GM18907 (cell line): ENCODE data around the gene KMT2B.
"Not testable (repeated sequence)": the region's sequence is repeated elsewhere in the genome, so short reads cannot be mapped to it uniquely, and the experiment has no call there.

Source experiments
- ATAC-seq: cut with Tn5 transposase; IDR thresholded peaks from one replicate; pipeline ENCODE4 v1.9.1; 2021; ENCODE audit warnings: mild to moderate bottlenecking, moderate library complexity; ENCODE audit not compliant: unreplicated experiment

The KMT2B gene

GRCh38 chr19:35710784-35711723, 6.7 kb upstream of the KMT2B start:
- peak; percentile 35 for ATAC-seq

GRCh38 chr19:35712567-35713505, 5.0 kb upstream of the KMT2B start:
- ATAC-seq: no peak

- ATAC-seq: no peak
Measured at GRCh38 chr19:35713506-35713850, 4.3 kb upstream of the KMT2B start.

GRCh38 chr19:35713904-35714495, 3.8 kb upstream of the KMT2B start:
- ATAC-seq: no peak

GRCh38 chr19:35714601-35715354, 3.0 kb upstream of the KMT2B start:
- ATAC-seq: no peak

- no peak for ATAC-seq
Measured at GRCh38 chr19:35715355-35715809, 2.4 kb upstream of the KMT2B start.

- peak; percentile 2 for ATAC-seq
Measured at GRCh38 chr19:35715981-35716800, 1.6 kb upstream of the KMT2B start.

GRCh38 chr19:35716801-35717664, 770 bp upstream of the KMT2B start:
- ATAC-seq: peak; percentile 63

DNA sequence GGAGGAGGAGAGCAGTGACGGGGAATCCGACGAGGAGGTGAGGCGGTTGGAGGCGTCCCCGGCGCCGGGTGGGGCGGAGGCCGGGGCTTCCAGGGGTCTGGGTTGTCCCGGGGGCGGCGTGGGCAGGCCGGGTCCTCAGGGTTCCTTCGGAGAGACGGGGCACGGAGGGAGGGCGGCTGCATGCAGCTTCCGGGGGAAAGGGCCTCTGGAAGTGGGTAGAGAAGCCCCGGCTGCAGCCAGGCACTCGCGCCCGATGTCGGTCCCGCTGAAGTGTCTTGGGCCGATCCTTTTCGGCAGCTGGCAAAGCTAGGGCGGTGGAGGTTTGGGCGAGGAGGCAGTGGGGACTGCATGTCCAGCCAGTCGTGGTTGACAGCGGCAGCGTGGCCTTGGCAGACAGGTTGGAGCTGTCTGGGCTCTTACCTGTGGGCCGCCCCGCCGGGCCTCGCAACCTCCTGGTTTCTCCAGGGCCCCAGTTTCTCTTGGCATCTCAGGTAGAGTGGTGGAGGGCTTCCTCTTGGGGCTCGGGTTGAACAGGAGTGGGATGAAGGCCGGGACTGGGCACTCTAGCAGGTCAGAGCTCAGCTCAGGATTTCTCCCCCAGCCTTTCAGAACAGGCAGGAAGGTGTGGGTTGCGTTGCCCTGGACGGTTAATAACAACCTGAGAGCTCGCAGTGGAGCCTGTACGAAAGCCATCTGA, 690 bp downstream of the KMT2B start:
- peak; percentile 9 for ATAC-seq

DNA sequence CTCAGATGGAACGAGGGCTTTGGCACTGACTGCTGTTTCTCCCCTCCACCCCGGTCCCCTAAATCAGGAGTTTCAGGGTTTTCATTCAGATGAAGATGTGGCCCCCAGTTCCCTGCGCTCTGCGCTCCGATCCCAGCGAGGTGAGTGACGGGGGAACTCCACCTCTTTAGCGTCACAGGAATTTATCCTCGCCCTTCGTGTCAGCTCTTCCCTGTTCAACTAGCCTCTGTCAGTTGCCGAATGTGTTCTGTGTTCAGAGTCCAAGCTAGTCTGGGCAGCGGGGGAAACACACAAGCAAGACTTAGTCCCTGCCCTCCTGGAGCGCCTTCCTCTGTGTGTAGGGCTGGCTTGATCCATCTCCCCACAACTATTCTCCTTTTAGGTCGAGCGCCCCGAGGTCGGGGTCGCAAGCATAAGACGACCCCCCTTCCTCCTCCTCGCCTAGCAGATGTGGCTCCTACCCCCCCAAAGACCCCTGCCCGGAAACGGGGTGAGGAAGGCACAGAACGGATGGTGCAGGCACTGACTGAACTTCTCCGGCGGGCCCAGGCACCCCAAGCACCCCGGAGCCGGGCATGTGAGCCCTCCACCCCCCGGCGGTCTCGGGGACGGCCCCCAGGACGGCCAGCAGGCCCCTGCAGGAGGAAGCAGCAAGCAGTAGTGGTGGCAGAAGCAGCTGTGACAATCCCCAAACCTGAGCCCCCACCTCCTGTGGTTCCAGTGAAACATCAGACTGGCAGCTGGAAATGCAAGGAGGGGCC, 1.8 kb downstream of the KMT2B start:
- ATAC-seq: no peak

DNA sequence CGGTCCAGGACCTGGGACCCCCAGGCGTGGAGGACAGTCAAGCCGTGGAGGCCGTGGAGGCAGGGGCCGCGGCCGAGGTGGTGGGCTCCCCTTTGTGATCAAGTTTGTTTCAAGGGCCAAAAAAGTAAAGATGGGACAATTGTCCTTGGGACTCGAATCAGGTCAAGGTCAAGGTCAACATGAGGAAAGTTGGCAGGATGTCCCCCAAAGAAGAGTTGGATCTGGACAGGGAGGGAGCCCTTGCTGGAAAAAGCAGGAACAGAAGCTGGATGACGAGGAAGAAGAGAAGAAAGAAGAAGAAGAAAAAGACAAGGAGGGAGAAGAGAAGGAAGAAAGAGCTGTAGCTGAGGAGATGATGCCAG, 2.3 kb downstream of the KMT2B start:
- ATAC-seq: no peak

DNA sequence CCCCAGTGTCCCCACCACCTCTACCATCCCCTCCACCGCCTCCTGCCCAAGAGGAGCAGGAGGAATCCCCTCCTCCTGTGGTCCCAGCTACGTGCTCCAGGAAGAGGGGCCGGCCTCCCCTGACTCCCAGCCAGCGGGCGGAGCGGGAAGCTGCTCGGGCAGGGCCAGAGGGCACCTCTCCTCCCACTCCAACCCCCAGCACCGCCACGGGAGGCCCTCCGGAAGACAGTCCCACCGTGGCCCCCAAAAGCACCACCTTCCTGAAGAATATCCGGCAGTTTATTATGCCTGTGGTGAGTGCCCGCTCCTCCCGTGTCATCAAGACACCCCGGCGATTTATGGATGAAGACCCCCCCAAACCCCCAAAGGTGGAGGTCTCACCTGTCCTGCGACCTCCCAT, 2.8 kb downstream of the KMT2B start:
- no peak for ATAC-seq

GRCh38 chr19:35721374-35721773, 3.6 kb downstream of the KMT2B start:
- ATAC-seq: no peak

DNA sequence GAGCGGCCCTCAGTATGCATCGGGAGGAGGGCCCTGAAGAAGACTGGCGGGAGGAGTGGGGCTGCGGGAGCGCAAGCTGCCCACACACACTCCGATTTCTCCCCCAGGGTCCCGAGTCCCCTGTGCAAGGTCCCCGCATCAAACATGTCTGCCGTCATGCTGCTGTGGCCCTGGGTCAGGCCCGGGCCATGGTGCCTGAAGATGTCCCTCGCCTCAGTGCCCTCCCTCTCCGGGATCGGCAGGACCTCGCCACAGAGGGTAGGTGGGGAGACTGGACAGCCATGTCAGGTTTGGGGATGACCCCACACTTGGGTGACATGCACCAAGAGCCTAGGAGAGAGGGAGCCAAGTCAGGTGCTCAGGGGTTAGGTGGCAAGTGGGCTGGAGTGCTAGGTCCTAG, 4.7 kb downstream of the KMT2B start:
- no peak for ATAC-seq

DNA sequence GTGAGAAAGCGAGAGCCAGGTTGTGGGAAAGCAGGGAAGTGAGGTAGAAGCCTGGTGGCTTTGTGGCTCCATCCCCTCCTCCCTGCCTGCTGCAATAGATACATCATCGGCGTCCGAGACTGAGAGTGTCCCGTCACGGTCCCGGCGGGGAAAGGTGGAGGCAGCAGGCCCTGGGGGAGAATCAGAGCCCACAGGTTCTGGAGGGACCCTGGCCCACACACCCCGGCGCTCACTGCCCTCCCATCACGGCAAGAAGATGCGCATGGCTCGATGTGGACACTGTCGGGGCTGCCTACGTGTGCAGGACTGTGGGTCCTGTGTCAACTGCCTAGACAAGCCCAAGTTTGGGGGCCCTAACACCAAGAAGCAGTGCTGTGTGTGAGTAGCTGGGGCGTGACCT, 5.1 kb downstream of the KMT2B start:
- no peak for ATAC-seq

DNA sequence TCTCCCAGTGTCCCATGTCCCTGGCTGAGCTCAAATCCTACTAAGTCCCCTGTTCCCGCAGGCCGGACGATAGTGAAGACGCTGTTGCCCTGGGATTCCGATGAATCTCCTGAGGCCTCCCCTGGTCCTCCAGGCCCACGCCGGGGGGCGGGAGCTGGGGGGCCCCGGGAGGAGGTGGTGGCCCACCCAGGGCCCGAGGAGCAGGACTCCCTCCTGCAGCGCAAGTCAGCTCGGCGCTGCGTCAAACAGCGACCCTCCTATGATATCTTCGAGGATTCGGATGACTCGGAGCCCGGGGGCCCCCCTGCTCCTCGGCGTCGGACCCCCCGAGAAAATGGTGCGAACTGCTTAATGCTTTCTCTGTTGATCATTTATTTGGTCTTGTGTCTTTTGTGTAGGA, 5.9 kb downstream of the KMT2B start:
- no peak for ATAC-seq

DNA sequence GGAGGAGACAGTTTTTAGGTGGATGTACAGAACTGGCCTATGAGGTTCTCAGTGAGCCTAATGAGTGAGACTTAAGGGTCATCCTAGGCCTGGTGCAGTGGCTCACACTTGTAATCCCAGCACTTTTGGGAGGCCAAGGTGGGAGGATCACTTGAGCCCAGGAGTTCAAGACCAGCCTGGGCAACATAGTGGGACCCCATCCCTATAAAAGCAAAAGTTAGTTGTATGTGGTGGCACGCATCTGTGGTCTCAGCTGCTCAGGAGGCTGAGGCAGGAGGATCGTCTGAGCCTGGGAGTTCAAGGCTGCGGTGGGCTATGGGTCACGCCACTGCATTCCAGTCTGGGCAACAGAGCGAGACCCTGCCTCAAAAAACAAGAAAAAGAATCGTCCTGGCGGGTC, 6.3 kb downstream of the KMT2B start:
- ATAC-seq: not testable (repeated sequence)

GRCh38 chr19:35724560-35724959, 6.8 kb downstream of the KMT2B start:
- ATAC-seq: no peak
